ENCODE measurements around the gene CKS1B.

CKS1B gene

GRCh38 chr1:155000726-155001424, 26.4 kb downstream of the CKS1B start:
- WGBS: 1% methylated on average over 43 of the region's 43 CpGs
- no peaks in the 10 kb centered on the region for H3K36me3 ChIP-seq (ENCODE audit: insufficient read depth, low read length)
- H3K9ac ChIP-seq (ENCODE audit: low read depth, low read length): peak overlapping the region; percentile 84
- H3K9me3 ChIP-seq (ENCODE audit: insufficient read depth, low read depth, low read length): no peaks in the 10 kb centered on the region
- H3K27me3 ChIP-seq (ENCODE audit: insufficient read depth, low read length): no peaks in the 10 kb centered on the region
- H3K4me1 ChIP-seq (ENCODE audit: insufficient read depth, low read length): peaks cover 11% of the 10 kb centered on the region
- H3K4me3 ChIP-seq (ENCODE audit: low read length): peak overlapping the region; percentile 82
- H3K27ac ChIP-seq (ENCODE audit: low read depth, low read length): peak overlapping the region; percentile 97

GRCh38 chr1:155001425-155001674, 26.9 kb downstream of the CKS1B start:
- Histone ChIP-seq H3K27ac (ENCODE audit: low read depth, low read length) (peak overlapping the region; percentile 97), H3K27me3 (ENCODE audit: insufficient read depth, low read length) (no peaks in the 10 kb centered on the region), H3K36me3 (ENCODE audit: insufficient read depth, low read length) (no peaks in the 10 kb centered on the region), H3K9me3 (ENCODE audit: insufficient read depth, low read depth, low read length) (no peaks in the 10 kb centered on the region), H3K4me1 (ENCODE audit: insufficient read depth, low read length) (peaks cover 10% of the 10 kb centered on the region), H3K9ac (ENCODE audit: low read depth, low read length) (peak overlapping the region; percentile 84), H3K4me3 (ENCODE audit: low read length) (peak overlapping the region; percentile 82)
- under 1% methylated on average over 11 of the region's 11 CpGs for WGBS

- under 1% methylated on average over 35 of the region's 38 CpGs for WGBS
Measured at GRCh38 chr1:155001675-155002463, 27.4 kb downstream of the CKS1B start.

GRCh38 chr1:155002464-155003226, 28.2 kb downstream of the CKS1B start, which contains the start of gene ZBTB7B:
TSS of gene ZBTB7B (plus strand) at chr1:155002802. CDS start at chr1:155014661, 11,859 bp downstream.
- peaks cover 10% of the 10 kb centered on the region for H3K4me1 ChIP-seq (ENCODE audit: insufficient read depth, low read length)
- WGBS: under 1% methylated on average over 30 of the region's 35 CpGs
- no peaks in the 10 kb centered on the region for H3K36me3 ChIP-seq (ENCODE audit: insufficient read depth, low read length)
- H3K27ac ChIP-seq (ENCODE audit: low read depth, low read length): peak within 1 kb of the TSS; percentile 97; the same call in 1 of the 2 replicates
- no peaks in the 10 kb centered on the region for H3K27me3 ChIP-seq (ENCODE audit: insufficient read depth, low read length)
- H3K4me3 ChIP-seq (ENCODE audit: low read length): peak within 1 kb of the TSS; percentile 95
- H3K9me3 ChIP-seq (ENCODE audit: insufficient read depth, low read depth, low read length): no peaks in the 10 kb centered on the region
- peak within 1 kb of the TSS; percentile 84 for H3K9ac ChIP-seq (ENCODE audit: low read depth, low read length)

More at GRCh38 chr1:155001675-155002463, 27.4 kb downstream of the CKS1B start:
- Histone ChIP-seq H3K36me3 (ENCODE audit: insufficient read depth, low read length) (no peaks in the 10 kb centered on the region), H3K4me1 (ENCODE audit: insufficient read depth, low read length) (peaks cover 10% of the 10 kb centered on the region), H3K27me3 (ENCODE audit: insufficient read depth, low read length) (no peaks in the 10 kb centered on the region), H3K9ac (ENCODE audit: low read depth, low read length) (peak overlapping the region; percentile 84), H3K27ac (ENCODE audit: low read depth, low read length) (peak overlapping the region; percentile 97; the same call in 1 of the 2 replicates), H3K4me3 (ENCODE audit: low read length) (peak overlapping the region; percentile 82), H3K9me3 (ENCODE audit: insufficient read depth, low read depth, low read length) (no peaks in the 10 kb centered on the region)

GRCh38 chr1:155003227-155003765, 28.8 kb downstream of the CKS1B start:
- peak overlapping the region; percentile 95 for H3K4me3 ChIP-seq (ENCODE audit: low read length)
- peaks cover 10% of the 10 kb centered on the region for H3K4me1 ChIP-seq (ENCODE audit: insufficient read depth, low read length)
- H3K9ac ChIP-seq (ENCODE audit: low read depth, low read length): peak overlapping the region; percentile 73
- H3K9me3 ChIP-seq (ENCODE audit: insufficient read depth, low read depth, low read length): no peaks in the 10 kb centered on the region
- peak overlapping the region; percentile 65; the same call in 1 of the 2 replicates for H3K27ac ChIP-seq (ENCODE audit: low read depth, low read length)
- H3K36me3 ChIP-seq (ENCODE audit: insufficient read depth, low read length): no peaks in the 10 kb centered on the region
- H3K27me3 ChIP-seq (ENCODE audit: insufficient read depth, low read length): no peaks in the 10 kb centered on the region
- WGBS: under 1% methylated on average over 37 of the region's 37 CpGs

GRCh38 chr1:155003766-155004351, 29.4 kb downstream of the CKS1B start:
- H3K9me3 ChIP-seq (ENCODE audit: insufficient read depth, low read depth, low read length): no peaks in the 10 kb centered on the region
- WGBS: 1% methylated on average over 22 of the region's 34 CpGs
- H3K9ac ChIP-seq (ENCODE audit: low read depth, low read length): peak overlapping the region; percentile 73
- peak overlapping the region; percentile 65; the same call in 1 of the 2 replicates for H3K27ac ChIP-seq (ENCODE audit: low read depth, low read length)
- no peaks in the 10 kb centered on the region for H3K36me3 ChIP-seq (ENCODE audit: insufficient read depth, low read length)
- H3K4me1 ChIP-seq (ENCODE audit: insufficient read depth, low read length): peaks cover 16% of the 10 kb centered on the region
- H3K27me3 ChIP-seq (ENCODE audit: insufficient read depth, low read length): no peaks in the 10 kb centered on the region
- H3K4me3 ChIP-seq (ENCODE audit: low read length): peak overlapping the region; percentile 95

GRCh38 chr1:155004352-155005075, 30.0 kb downstream of the CKS1B start:
- H3K9ac ChIP-seq (ENCODE audit: low read depth, low read length): peak overlapping the region; percentile 33; the same call in 1 of the 2 replicates
- peaks cover 18% of the 10 kb centered on the region for H3K4me1 ChIP-seq (ENCODE audit: insufficient read depth, low read length)
- H3K27me3 ChIP-seq (ENCODE audit: insufficient read depth, low read length): no peaks in the 10 kb centered on the region
- H3K27ac ChIP-seq (ENCODE audit: low read depth, low read length): peak overlapping the region; percentile 65; the same call in 1 of the 2 replicates
- H3K9me3 ChIP-seq (ENCODE audit: insufficient read depth, low read depth, low read length): no peaks in the 10 kb centered on the region
- H3K4me3 ChIP-seq (ENCODE audit: low read length): peak overlapping the region; percentile 95
- no peaks in the 10 kb centered on the region for H3K36me3 ChIP-seq (ENCODE audit: insufficient read depth, low read length)
- WGBS: 34% methylated on average over 5 of the region's 5 CpGs

- 73% methylated on average over 12 of the region's 17 CpGs for WGBS
- Histone ChIP-seq H3K36me3 (ENCODE audit: insufficient read depth, low read length) (no peaks in the 10 kb centered on the region), H3K9ac (ENCODE audit: low read depth, low read length) (peak overlapping the region; percentile 33; the same call in 1 of the 2 replicates), H3K4me1 (ENCODE audit: insufficient read depth, low read length) (peaks cover 16% of the 10 kb centered on the region), H3K4me3 (ENCODE audit: low read length) (no peak overlapping the region), H3K27me3 (ENCODE audit: insufficient read depth, low read length) (no peaks in the 10 kb centered on the region), H3K27ac (ENCODE audit: low read depth, low read length) (peak overlapping the region; percentile 65; the same call in 1 of the 2 replicates), H3K9me3 (ENCODE audit: insufficient read depth, low read depth, low read length) (no peaks in the 10 kb centered on the region)
Measured at GRCh38 chr1:155005076-155006011, 30.9 kb downstream of the CKS1B start.

GRCh38 chr1:155006601-155007101, 32.2 kb downstream of the CKS1B start:
- Histone ChIP-seq H3K27ac (ENCODE audit: low read depth, low read length) (no peak overlapping the region), H3K4me1 (ENCODE audit: insufficient read depth, low read length) (peaks cover 16% of the 10 kb centered on the region)
- WGBS: 78% methylated on average over 2 of the region's 2 CpGs

More at GRCh38 chr1:155006601-155007101, 32.2 kb downstream of the CKS1B start:
- Histone ChIP-seq H3K4me3 (ENCODE audit: low read length) (no peak overlapping the region), H3K36me3 (ENCODE audit: insufficient read depth, low read length) (no peaks in the 10 kb centered on the region), H3K9ac (ENCODE audit: low read depth, low read length) (no peak overlapping the region), H3K27me3 (ENCODE audit: insufficient read depth, low read length) (no peaks in the 10 kb centered on the region), H3K9me3 (ENCODE audit: insufficient read depth, low read depth, low read length) (no peaks in the 10 kb centered on the region)
